ENCODE data around the gene ZNF333.
"Not testable (repeated sequence)": the region's sequence is repeated elsewhere in the genome, so short reads cannot be mapped to it uniquely, and the experiment has no call there.

Gene ZNF333

DNA sequence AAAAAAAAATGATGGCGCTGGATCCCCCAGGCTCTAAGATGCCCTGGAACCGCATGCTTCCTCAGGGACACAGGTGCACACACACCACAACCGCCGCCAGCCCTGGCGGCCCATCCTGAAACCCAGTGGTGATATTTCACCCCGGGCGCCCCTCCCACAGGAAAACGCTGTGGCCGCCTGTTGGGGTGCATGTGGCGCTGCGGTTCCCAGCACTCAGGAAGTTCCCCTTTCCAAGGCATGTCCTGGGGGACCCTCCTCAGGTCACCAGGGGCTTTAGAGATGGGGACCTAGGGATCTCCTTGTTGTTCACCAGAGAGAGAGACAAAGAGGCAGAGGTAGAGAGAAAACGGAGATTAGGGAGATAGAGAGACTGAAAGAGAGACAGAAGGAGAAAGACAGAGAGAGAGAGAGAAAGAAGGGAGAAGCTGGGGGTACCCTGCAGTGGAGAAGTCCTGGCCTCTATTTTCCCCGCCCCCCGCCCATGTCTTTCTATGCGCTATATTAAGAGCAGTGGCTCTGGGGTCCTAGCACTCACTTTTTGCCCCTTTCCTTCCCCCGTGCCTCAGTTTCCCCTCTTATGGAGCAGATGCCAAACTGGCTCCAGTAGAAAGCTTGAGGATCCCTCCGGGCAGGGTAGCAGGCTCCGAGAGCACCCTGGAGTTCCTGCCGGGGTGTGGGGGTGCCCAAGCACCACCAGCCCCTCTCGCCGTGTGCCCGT, 86.2 kb downstream of the ZNF333 start:
- Histone ChIP-seq H3K36me3 (ENCODE audit: control insufficient read depth in 2 of 2, insufficient read depth in 2 of 2, low read length in 2 of 2) (no peaks in the 10 kb centered on the region), H3K9ac (ENCODE audit: low read length in 2 of 2) (no peak overlapping the region), H3K27me3 (ENCODE audit: control insufficient read depth in 1 of 2, insufficient read depth in 2 of 2, low read length in 2 of 2) (peaks cover 4 to 7% of the 10 kb centered on the region in 2 donors), H3K27ac (ENCODE audit: low read length) (no peak overlapping the region), H3K9me3 (ENCODE audit: control insufficient read depth in 2 of 2, low read length in 2 of 2) (no peaks in the 10 kb centered on the region), H3K4me3 (ENCODE audit: low read length in 2 of 2) (peak overlapping the region in 1 of 2 donors; percentile 8), H3K4me1 (ENCODE audit: control insufficient read depth, insufficient read depth, low read length) (no peaks in the 10 kb centered on the region)

DNA sequence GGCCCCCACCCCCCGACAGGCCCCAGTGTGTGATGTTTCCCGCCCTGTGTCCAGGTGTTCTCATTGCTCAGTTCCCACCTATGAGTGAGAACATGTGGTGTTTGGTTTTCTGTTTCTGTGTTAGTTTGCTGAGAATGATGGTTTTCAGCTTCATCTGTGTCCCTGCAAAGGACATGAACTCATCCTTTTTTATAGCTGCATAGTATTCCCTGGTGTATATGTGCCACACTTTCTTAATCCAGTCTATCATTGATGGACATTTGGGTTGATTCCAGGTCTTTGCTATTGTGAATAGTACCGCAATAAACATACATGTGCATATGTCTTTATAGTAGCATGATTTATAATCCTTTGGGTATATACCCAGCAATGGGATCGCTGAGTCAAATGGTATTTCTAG, 87.8 kb downstream of the ZNF333 start:
- not testable (repeated sequence) for H3K36me3 ChIP-seq (ENCODE audit: control insufficient read depth in 2 of 2, insufficient read depth in 2 of 2, low read length in 2 of 2); H3K27ac ChIP-seq (ENCODE audit: low read length); H3K4me1 ChIP-seq (ENCODE audit: control insufficient read depth, insufficient read depth, low read length); H3K9me3 ChIP-seq (ENCODE audit: control insufficient read depth in 2 of 2, low read length in 2 of 2); H3K9ac ChIP-seq (ENCODE audit: low read length in 2 of 2); H3K27me3 ChIP-seq (ENCODE audit: control insufficient read depth in 1 of 2, insufficient read depth in 2 of 2, low read length in 2 of 2); H3K4me3 ChIP-seq (ENCODE audit: low read length in 2 of 2)

DNA sequence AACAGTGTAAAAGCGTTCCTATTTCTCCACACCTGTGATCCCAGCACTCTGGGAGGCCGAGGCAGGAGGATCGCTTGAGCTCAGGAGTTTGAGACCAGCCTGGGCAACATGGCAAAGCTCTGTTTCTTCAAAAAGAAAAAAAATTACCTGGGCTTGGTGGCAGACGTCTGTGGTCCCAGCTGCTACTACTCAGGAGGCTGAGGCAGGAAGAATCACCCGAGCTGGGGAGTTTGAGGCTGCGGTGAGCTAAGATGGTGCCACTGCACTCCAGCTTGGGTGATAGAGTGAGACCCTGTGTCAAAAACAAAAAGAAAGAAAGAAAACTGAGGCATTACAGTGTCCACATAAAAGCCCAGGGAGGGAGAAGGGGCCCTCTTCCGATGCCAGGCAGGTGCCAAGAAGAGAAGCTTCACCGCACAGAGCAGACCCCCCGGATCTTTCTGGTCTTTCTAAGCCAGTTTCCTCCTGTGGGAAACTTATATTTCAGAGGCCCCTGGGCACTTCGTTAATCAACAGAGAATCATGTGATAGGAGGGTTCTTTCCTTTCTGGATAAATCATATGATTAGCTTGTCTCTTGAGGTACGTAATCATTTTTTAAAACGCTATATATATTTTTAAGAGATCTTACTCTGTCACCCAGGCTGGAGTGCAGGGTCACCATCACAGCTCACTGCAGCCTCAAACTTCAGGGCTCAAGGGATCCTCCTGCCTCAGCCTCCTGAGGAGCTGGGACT, 88.4 kb downstream of the ZNF333 start, which contains the start of gene ADGRE2:
ADGRE2 (minus strand) TSS at position 451 of the 736 bp plus-strand sequence. CDS start 1,804 bp downstream, outside the sequence.
- H3K4me3 ChIP-seq (ENCODE audit: low read length in 2 of 2); H3K27ac ChIP-seq (ENCODE audit: low read length); H3K9ac ChIP-seq (ENCODE audit: low read length in 2 of 2); H3K27me3 ChIP-seq (ENCODE audit: control insufficient read depth in 1 of 2, insufficient read depth in 2 of 2, low read length in 2 of 2); H3K9me3 ChIP-seq (ENCODE audit: control insufficient read depth in 2 of 2, low read length in 2 of 2); H3K36me3 ChIP-seq (ENCODE audit: control insufficient read depth in 2 of 2, insufficient read depth in 2 of 2, low read length in 2 of 2); H3K4me1 ChIP-seq (ENCODE audit: control insufficient read depth, insufficient read depth, low read length): not testable (repeated sequence)

DNA sequence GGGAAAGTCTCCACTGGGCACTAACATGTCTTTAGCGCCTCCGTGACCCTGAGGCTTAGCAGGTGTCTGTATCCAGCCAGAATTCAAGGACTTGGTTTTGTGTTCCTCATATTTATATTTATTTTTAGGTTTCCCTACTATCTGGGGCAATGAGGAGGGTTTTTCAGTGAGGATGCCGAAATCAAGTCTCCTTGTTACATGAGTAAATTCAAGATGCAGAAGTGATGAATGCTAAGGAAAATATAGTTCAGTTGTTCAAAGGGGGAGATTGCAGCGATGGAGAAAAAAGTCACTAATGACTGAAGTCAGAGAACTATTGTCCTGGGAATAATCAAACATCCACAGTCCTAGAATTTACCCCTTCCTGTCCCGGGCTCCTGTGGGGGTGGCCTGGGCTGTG, 89.3 kb downstream of the ZNF333 start:
- Histone ChIP-seq H3K9ac (ENCODE audit: low read length in 2 of 2) (no peak overlapping the region), H3K36me3 (ENCODE audit: control insufficient read depth in 2 of 2, insufficient read depth in 2 of 2, low read length in 2 of 2) (no peaks in the 10 kb centered on the region), H3K27me3 (ENCODE audit: control insufficient read depth in 1 of 2, insufficient read depth in 2 of 2, low read length in 2 of 2) (peaks cover 4 to 7% of the 10 kb centered on the region in 2 donors), H3K4me1 (ENCODE audit: control insufficient read depth, insufficient read depth, low read length) (no peaks in the 10 kb centered on the region), H3K4me3 (ENCODE audit: low read length in 2 of 2) (no peak overlapping the region), H3K9me3 (ENCODE audit: control insufficient read depth in 2 of 2, low read length in 2 of 2) (no peaks in the 10 kb centered on the region), H3K27ac (ENCODE audit: low read length) (no peak overlapping the region)

DNA sequence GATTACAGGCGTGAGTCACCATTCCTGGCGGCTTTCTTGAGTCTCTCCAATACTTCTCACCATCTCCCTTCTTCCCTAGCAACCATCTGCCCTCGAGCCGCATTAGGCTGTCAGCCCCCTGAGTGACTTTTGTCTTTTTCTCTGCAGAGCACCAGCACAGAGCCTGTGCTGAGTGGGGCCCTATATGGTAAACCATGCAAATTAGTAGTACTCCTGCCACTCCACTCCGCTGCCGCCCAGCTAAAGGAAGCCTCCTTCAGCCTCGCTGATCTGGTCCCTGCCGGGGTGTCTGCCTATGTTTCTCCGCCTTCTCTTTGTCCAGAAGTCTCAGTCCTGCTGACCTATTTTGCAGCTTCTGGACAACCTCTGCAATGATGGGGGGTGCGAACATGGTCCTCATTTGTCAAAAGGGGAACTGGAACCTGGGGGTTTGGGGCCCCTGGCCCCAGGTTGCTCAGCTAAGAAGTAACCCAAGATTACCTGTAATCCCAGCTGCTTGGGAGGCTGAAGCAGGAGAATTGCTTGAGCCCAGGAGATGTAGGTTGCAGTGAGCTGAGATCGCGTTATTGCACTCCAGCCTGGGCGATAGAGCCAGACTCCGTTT, 90.9 kb downstream of the ZNF333 start:
- H3K36me3 ChIP-seq (ENCODE audit: control insufficient read depth in 2 of 2, insufficient read depth in 2 of 2, low read length in 2 of 2); H3K4me3 ChIP-seq (ENCODE audit: low read length in 2 of 2); H3K9ac ChIP-seq (ENCODE audit: low read length in 2 of 2); H3K27me3 ChIP-seq (ENCODE audit: control insufficient read depth in 1 of 2, insufficient read depth in 2 of 2, low read length in 2 of 2); H3K9me3 ChIP-seq (ENCODE audit: control insufficient read depth in 2 of 2, low read length in 2 of 2); H3K4me1 ChIP-seq (ENCODE audit: control insufficient read depth, insufficient read depth, low read length); H3K27ac ChIP-seq (ENCODE audit: low read length): not testable (repeated sequence)

DNA sequence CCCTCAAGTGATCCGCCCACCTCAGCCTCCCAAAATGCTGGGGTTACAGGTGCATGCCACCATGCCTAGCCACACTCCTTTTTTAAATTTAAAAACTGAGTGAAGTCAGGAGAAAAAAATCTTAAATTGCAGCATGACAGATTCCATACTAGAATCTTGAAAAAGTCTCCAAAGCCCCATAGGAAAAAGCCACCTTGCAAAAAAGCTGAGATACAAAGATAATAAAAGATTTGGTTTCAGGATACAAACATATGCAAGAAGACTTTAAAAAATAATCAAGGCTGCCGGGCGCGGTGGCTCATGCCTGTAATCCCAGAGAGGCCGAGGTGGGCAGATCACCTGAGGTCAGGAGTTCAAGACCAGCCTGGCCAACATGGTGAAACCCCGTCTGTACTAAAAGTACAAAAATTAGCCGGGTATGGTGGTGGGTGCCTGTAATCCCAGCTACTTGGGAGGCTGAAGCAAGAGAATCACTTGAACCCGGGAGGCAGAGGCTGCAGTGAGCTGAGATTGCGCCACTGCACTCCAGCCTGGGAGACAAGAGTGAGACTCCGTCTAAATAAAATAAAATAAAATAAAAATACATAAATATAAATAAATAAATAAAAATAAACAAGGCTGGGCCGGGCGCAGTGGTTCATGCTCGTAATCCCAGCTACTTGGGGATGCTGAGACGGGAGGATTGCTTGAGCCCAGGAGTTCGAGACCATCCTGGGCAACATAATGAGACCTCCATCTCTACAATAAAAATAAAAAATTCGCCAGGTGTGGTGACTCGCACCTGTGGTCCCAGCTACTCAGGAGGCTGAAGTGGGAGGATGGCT, 92.1 kb downstream of the ZNF333 start:
- H3K4me3 ChIP-seq (ENCODE audit: low read length in 2 of 2); H3K4me1 ChIP-seq (ENCODE audit: control insufficient read depth, insufficient read depth, low read length); H3K36me3 ChIP-seq (ENCODE audit: control insufficient read depth in 2 of 2, insufficient read depth in 2 of 2, low read length in 2 of 2); H3K27me3 ChIP-seq (ENCODE audit: control insufficient read depth in 1 of 2, insufficient read depth in 2 of 2, low read length in 2 of 2); H3K27ac ChIP-seq (ENCODE audit: low read length); H3K9ac ChIP-seq (ENCODE audit: low read length in 2 of 2); H3K9me3 ChIP-seq (ENCODE audit: control insufficient read depth in 2 of 2, low read length in 2 of 2): not testable (repeated sequence)

DNA sequence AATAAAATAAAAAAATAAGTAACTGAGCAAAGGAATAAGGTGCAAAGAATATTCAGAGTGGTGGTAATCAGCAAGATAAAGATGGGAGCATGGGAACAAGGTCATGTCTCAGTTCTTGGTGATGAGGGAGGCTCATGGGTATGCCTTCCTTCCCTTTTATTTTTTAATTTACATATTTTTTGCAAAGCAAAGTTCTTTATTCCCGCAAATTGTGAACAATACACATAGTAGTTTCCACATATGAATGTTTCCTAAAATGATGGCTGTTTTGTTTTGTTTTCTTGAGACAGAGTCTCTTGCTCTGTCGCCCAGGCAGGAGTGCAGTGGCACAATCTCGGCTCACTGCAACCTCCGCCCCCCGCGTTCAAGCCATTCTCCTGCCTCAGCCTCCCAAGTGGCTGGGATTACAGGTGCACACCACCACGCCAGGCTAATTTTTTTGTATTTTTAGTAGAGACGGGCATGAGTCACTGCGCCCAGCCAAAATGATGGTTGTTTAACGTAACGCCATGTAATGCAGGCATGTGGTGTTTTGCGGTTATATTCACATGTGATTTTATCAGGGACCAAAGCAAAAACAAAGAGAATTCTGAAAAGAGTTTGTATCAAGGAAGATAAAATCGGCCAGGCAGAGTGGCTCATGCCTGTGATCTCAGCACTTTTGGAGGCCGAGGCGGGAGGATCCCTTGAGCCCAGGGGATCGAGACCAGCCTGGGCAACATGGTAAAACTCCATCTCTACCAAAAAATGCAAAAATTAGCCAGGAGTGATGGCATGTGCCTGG, 93.0 kb downstream of the ZNF333 start:
- H3K27me3 ChIP-seq (ENCODE audit: control insufficient read depth in 1 of 2, insufficient read depth in 2 of 2, low read length in 2 of 2), result peaks cover 2 to 3% of the 10 kb centered on the region in 2 donors
- H3K36me3 ChIP-seq (ENCODE audit: control insufficient read depth in 2 of 2, insufficient read depth in 2 of 2, low read length in 2 of 2), result no peaks in the 10 kb centered on the region
- no peak overlapping the region for H3K9ac ChIP-seq (ENCODE audit: low read length in 2 of 2)
- no peaks in the 10 kb centered on the region for H3K4me1 ChIP-seq (ENCODE audit: control insufficient read depth, insufficient read depth, low read length)
- no peak overlapping the region for H3K4me3 ChIP-seq (ENCODE audit: low read length in 2 of 2)
- no peaks in the 10 kb centered on the region for H3K9me3 ChIP-seq (ENCODE audit: control insufficient read depth in 2 of 2, low read length in 2 of 2)
- no peak overlapping the region for H3K27ac ChIP-seq (ENCODE audit: low read length)
